ENCODE data around the gene PCF11.
A peak's percentile ranks its signal among the peaks of the same experiment; 100 is the strongest.

The PCF11 gene

DNA sequence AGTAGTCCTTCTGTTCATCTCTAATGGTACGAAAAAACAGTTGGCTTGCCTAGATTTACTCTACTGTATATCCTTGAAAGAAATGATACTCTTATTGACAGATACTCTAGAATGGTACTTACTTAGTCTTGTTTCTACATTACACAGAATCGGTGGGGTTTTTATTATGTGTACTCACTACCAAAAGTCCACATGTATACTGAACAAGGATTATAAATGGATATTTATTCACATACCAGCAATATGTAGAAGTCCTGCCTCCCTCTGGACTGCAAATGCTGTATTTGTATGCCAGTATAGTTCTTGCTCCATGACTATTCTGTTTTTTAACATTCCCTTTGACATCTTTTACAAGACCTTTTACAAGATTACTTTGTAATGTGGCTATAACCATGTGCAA is 13.9 kb downstream of the PCF11 start:
- peaks cover 62% of the 10 kb centered on the region for H3K36me3 ChIP-seq (ENCODE audit: insufficient read depth, low read length)
- no peaks in the 10 kb centered on the region for H3K9me3 ChIP-seq (ENCODE audit: low read length)
- no peak overlapping the region for H3K9ac ChIP-seq (ENCODE audit: low read length)
- H3K4me1 ChIP-seq (ENCODE audit: insufficient read depth, low read length): peaks cover 44% of the 10 kb centered on the region
- H3K4me3 ChIP-seq (ENCODE audit: low read depth in 1 of 2, low read length in 2 of 2): peak overlapping the region in 1 of 2 donors; percentile 33
- no peaks in the 10 kb centered on the region for H3K27me3 ChIP-seq (ENCODE audit: control insufficient read depth in 1 of 2, insufficient read depth in 2 of 2, low read length in 2 of 2)
- no peak overlapping the region for H3K27ac ChIP-seq (ENCODE audit: low read depth, low read length)

DNA sequence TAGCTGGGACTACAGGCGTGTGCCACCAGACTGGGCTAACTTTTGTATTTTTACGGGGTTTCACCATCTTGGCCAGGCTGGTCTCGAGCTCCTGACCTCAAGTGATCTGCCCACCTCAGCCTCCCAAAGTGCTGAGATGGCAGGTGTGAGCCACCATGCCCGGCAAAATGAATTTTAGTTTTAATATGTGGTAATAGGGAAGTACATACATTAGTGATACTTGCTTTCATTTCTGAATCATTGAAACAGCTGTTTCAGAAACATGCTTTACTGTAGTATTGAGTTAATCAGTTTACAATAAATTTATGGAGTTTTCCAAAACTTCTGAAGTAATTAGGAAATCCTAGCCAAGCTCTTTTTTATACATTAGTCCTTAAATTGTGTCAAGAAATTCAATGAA is 15.6 kb downstream of the PCF11 start:
- peaks cover 46% of the 10 kb centered on the region for H3K4me1 ChIP-seq (ENCODE audit: insufficient read depth, low read length)
- peaks cover 58% of the 10 kb centered on the region for H3K36me3 ChIP-seq (ENCODE audit: insufficient read depth, low read length)
- H3K27me3 ChIP-seq (ENCODE audit: control insufficient read depth in 1 of 2, insufficient read depth in 2 of 2, low read length in 2 of 2): no peaks in the 10 kb centered on the region
- H3K27ac ChIP-seq (ENCODE audit: low read depth, low read length): no peak overlapping the region
- no peak overlapping the region for H3K4me3 ChIP-seq (ENCODE audit: low read depth in 1 of 2, low read length in 2 of 2)
- no peak overlapping the region for H3K9ac ChIP-seq (ENCODE audit: low read length)
- H3K9me3 ChIP-seq (ENCODE audit: low read length): no peaks in the 10 kb centered on the region

DNA sequence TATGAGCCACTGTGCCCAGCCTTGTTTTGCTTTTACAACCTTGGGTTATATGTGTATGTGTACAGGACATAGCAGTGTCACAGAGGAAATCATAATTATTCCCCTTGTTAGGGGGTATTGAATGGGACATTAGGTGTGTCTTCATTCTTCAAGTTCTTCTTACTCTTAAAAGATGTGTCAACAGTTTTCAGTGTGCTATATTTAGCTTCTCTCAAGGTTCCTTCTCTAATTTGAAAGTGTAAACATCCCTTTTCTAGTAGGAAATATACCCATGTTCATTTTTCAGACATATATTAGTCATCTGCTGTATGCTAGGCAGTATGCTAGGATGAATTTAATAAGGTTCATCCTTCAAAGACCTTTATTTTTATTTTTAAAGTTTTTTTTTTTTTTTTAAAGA is 17.1 kb downstream of the PCF11 start:
- Histone ChIP-seq H3K27me3 (ENCODE audit: control insufficient read depth in 1 of 2, insufficient read depth in 2 of 2, low read length in 2 of 2) (no peaks in the 10 kb centered on the region), H3K27ac (ENCODE audit: low read depth, low read length) (no peak overlapping the region), H3K9ac (ENCODE audit: low read length) (no peak overlapping the region), H3K4me1 (ENCODE audit: insufficient read depth, low read length) (peaks cover 46% of the 10 kb centered on the region), H3K36me3 (ENCODE audit: insufficient read depth, low read length) (peaks cover 53% of the 10 kb centered on the region), H3K9me3 (ENCODE audit: low read length) (no peaks in the 10 kb centered on the region), H3K4me3 (ENCODE audit: low read depth in 1 of 2, low read length in 2 of 2) (no peak overlapping the region)

DNA sequence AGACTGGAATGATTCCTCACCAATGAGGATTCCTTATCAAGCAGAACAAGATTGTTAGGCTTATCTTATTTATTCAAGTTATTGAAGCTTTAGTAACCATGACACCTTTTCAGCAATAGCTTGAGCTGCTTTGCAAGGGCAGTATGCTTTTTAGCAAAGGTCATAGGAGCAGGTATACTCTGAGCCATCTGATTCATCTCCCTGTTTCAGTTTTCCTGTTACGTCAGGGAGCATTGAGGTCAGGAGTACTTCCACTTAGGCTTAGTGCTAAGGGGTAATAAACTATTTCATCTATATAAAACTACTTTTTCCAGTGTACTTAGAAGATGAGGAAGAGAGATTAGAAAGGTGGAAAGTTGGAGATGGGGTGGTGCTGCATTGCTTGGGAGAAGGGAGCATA is 18.9 kb downstream of the PCF11 start:
- no peak overlapping the region for H3K9ac ChIP-seq (ENCODE audit: low read length)
- no peak overlapping the region for H3K27ac ChIP-seq (ENCODE audit: low read depth, low read length)
- no peak overlapping the region for H3K4me3 ChIP-seq (ENCODE audit: low read depth in 1 of 2, low read length in 2 of 2)
- H3K4me1 ChIP-seq (ENCODE audit: insufficient read depth, low read length): peaks cover 31% of the 10 kb centered on the region
- no peaks in the 10 kb centered on the region for H3K27me3 ChIP-seq (ENCODE audit: control insufficient read depth in 1 of 2, insufficient read depth in 2 of 2, low read length in 2 of 2)
- peaks cover 52% of the 10 kb centered on the region for H3K36me3 ChIP-seq (ENCODE audit: insufficient read depth, low read length)
- no peaks in the 10 kb centered on the region for H3K9me3 ChIP-seq (ENCODE audit: low read length)

DNA sequence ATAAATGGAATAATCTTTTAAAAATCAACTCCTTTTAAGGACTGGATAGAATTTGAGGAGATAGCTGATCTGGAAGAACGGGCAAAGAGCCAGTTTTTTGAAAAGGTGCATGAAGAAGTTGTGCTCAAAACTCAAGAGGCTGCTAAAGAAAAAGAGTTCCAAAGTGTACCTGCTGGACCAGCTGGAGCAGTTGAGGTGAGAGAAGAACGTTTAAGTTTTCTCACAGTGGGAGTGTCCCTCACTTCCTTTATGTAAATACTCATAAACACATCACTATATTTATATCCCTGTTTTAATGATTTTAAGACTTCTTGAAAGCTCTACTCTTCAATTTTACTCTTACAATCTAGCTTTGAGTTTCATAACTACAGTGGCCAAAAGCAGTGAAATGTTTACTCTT is 24.9 kb downstream of the PCF11 start:
- no peaks in the 10 kb centered on the region for H3K9me3 ChIP-seq (ENCODE audit: low read length)

DNA sequence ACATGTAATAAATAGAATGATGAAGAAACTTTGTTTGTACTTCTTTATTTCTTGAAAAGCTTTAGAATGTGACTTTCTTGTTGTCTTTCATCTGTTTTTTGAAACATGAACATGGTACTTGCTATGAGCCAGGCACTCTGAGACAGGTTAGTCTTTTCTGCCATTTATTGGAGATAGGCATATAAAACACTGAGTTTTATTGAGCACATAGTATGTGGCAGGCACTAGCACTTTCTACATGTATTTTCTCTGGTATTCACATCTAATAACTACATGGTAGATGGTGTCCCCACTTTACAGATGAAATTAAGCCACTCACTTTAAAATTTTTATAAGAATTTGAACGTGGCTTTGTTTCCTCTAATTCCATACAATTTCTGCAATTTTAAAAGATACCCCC is 28.8 kb downstream of the PCF11 start:
- Histone ChIP-seq H3K4me3 (ENCODE audit: low read depth in 1 of 2, low read length in 2 of 2) (no peak overlapping the region), H3K9me3 (ENCODE audit: low read length) (no peaks in the 10 kb centered on the region), H3K36me3 (ENCODE audit: insufficient read depth, low read length) (peaks cover 51% of the 10 kb centered on the region), H3K27ac (ENCODE audit: low read depth, low read length) (no peak overlapping the region), H3K4me1 (ENCODE audit: insufficient read depth, low read length) (no peaks in the 10 kb centered on the region), H3K9ac (ENCODE audit: low read length) (no peak overlapping the region), H3K27me3 (ENCODE audit: control insufficient read depth in 1 of 2, insufficient read depth in 2 of 2, low read length in 2 of 2) (no peaks in the 10 kb centered on the region)

More for the DNA sequence above, 24.9 kb downstream of the PCF11 start:
- H3K4me1 ChIP-seq (ENCODE audit: insufficient read depth, low read length): no peaks in the 10 kb centered on the region
- peaks cover 67% of the 10 kb centered on the region for H3K36me3 ChIP-seq (ENCODE audit: insufficient read depth, low read length)
- no peak overlapping the region for H3K27ac ChIP-seq (ENCODE audit: low read depth, low read length)
- H3K27me3 ChIP-seq (ENCODE audit: control insufficient read depth in 1 of 2, insufficient read depth in 2 of 2, low read length in 2 of 2): no peaks in the 10 kb centered on the region
- H3K4me3 ChIP-seq (ENCODE audit: low read depth in 1 of 2, low read length in 2 of 2): no peak overlapping the region
- H3K9ac ChIP-seq (ENCODE audit: low read length): no peak overlapping the region

DNA sequence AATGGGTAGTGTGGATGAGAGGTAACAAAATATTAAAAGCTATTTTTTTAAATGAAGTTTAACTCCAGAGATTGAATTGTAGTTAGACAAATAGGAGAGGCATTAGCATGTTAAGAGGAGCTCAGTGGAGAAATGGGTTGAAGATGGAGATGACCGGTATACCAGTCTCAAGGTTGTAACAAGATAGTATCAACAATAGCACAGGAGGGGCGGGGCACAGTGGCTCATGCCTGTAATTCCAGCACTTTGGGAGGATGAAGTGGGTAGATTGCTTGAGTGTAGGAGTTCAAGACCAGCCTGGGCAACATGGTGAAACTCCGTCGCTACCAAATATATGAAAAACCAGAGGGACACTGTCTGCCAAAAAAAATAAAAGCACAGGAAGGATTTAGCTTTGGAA is 30.5 kb downstream of the PCF11 start:
- peaks cover 46% of the 10 kb centered on the region for H3K36me3 ChIP-seq (ENCODE audit: insufficient read depth, low read length)
- no peaks in the 10 kb centered on the region for H3K9me3 ChIP-seq (ENCODE audit: low read length)
- H3K27me3 ChIP-seq (ENCODE audit: control insufficient read depth in 1 of 2, insufficient read depth in 2 of 2, low read length in 2 of 2): no peaks in the 10 kb centered on the region
- H3K9ac ChIP-seq (ENCODE audit: low read length): no peak overlapping the region
- peaks cover 7% of the 10 kb centered on the region for H3K4me1 ChIP-seq (ENCODE audit: insufficient read depth, low read length)
- no peak overlapping the region for H3K4me3 ChIP-seq (ENCODE audit: low read depth in 1 of 2, low read length in 2 of 2)
- no peak overlapping the region for H3K27ac ChIP-seq (ENCODE audit: low read depth, low read length)

DNA sequence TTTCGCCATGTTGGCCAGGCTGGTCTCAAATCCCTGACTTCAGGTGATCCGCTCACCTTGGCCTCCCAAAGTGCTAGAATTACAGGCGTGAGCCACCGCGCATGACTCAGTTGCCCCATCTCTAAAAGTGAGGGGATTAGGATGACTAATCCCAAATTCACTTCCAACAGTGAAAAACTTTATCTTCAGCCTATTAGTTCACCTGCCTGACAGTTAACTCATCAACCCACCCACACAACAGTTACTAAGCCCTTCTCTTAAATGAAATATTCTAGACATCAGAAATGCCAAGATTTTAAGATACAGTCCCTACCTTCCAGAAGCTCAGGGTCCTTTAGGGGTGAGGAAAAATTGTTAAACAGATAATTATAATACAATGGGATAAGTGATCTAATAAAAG is 34.6 kb downstream of the PCF11 start:
- H3K9me3 ChIP-seq (ENCODE audit: low read length): no peaks in the 10 kb centered on the region
- no peak overlapping the region for H3K9ac ChIP-seq (ENCODE audit: low read length)
- H3K27me3 ChIP-seq (ENCODE audit: control insufficient read depth in 1 of 2, insufficient read depth in 2 of 2, low read length in 2 of 2): no peaks in the 10 kb centered on the region
- H3K27ac ChIP-seq (ENCODE audit: low read depth, low read length): no peak overlapping the region
- H3K4me1 ChIP-seq (ENCODE audit: insufficient read depth, low read length): peaks cover 31% of the 10 kb centered on the region
- peaks cover 12% of the 10 kb centered on the region for H3K36me3 ChIP-seq (ENCODE audit: insufficient read depth, low read length)
- H3K4me3 ChIP-seq (ENCODE audit: low read depth in 1 of 2, low read length in 2 of 2): no peak overlapping the region

DNA sequence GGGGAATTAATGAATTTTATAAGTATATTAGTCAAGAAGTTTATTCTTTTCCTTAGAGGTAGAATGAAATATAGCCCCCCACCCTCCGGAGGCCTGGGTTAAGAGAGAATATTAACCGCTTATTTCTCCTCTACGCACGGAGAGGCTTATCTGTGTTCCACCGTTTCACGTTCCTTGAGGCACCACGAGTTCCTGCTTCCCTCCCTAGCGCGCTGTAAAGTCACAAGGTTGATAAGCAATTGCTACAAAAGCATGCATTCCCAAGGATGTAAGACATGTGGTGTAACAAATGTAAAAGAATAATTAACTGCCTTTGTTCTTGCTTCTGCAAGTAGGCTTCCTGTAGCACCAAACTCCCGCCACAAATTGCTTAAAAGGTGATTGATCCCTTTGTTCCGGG is 35.1 kb downstream of the PCF11 start:
- no peak overlapping the region for H3K27ac ChIP-seq (ENCODE audit: low read depth, low read length)
- H3K27me3 ChIP-seq (ENCODE audit: control insufficient read depth in 1 of 2, insufficient read depth in 2 of 2, low read length in 2 of 2): no peaks in the 10 kb centered on the region
- H3K36me3 ChIP-seq (ENCODE audit: insufficient read depth, low read length): peaks cover 10% of the 10 kb centered on the region
- H3K9ac ChIP-seq (ENCODE audit: low read length): peak overlapping the region; percentile 98
- no peak overlapping the region for H3K4me3 ChIP-seq (ENCODE audit: low read depth in 1 of 2, low read length in 2 of 2)
- peaks cover 36% of the 10 kb centered on the region for H3K4me1 ChIP-seq (ENCODE audit: insufficient read depth, low read length)
- no peaks in the 10 kb centered on the region for H3K9me3 ChIP-seq (ENCODE audit: low read length)

DNA sequence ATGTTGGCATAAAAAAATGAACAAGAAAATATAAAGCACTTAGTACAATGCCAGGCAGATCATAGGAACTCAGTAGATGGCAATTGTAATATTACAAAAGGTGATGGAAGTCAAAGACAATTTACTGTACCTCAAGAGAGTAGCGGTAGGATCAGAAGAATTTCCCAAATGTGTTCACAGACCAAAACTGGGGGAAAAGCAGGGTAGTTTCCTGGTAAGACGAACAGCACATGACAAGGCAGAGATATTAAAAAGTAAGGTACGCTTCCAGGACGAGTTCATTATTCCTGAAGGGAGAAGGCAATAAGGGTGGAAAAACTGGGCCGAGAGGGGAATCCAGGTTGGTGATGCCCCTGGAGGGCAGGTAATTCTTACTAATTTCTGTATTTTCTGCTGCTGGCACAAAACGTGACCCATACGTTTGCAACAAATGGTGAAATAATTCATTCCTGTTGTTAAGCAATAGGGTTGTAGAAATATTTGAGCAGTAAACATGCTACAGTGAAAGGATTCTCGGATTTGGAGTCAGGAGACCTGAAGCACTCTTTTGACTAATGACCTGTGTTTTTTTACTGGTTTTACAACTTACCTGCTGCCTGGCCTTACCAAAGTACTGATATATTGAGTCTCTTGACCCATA is 35.8 kb downstream of the PCF11 start:
- Histone ChIP-seq H3K4me1 (ENCODE audit: insufficient read depth, low read length) (peaks cover 39% of the 10 kb centered on the region), H3K27ac (ENCODE audit: low read depth, low read length) (peak overlapping the region; percentile 87), H3K4me3 (ENCODE audit: low read depth in 1 of 2, low read length in 2 of 2) (peak overlapping the region; percentile 66 to 92), H3K36me3 (ENCODE audit: insufficient read depth, low read length) (peaks cover 10% of the 10 kb centered on the region), H3K27me3 (ENCODE audit: control insufficient read depth in 1 of 2, insufficient read depth in 2 of 2, low read length in 2 of 2) (no peaks in the 10 kb centered on the region), H3K9ac (ENCODE audit: low read length) (peak overlapping the region; percentile 98), H3K9me3 (ENCODE audit: low read length) (no peaks in the 10 kb centered on the region)

DNA sequence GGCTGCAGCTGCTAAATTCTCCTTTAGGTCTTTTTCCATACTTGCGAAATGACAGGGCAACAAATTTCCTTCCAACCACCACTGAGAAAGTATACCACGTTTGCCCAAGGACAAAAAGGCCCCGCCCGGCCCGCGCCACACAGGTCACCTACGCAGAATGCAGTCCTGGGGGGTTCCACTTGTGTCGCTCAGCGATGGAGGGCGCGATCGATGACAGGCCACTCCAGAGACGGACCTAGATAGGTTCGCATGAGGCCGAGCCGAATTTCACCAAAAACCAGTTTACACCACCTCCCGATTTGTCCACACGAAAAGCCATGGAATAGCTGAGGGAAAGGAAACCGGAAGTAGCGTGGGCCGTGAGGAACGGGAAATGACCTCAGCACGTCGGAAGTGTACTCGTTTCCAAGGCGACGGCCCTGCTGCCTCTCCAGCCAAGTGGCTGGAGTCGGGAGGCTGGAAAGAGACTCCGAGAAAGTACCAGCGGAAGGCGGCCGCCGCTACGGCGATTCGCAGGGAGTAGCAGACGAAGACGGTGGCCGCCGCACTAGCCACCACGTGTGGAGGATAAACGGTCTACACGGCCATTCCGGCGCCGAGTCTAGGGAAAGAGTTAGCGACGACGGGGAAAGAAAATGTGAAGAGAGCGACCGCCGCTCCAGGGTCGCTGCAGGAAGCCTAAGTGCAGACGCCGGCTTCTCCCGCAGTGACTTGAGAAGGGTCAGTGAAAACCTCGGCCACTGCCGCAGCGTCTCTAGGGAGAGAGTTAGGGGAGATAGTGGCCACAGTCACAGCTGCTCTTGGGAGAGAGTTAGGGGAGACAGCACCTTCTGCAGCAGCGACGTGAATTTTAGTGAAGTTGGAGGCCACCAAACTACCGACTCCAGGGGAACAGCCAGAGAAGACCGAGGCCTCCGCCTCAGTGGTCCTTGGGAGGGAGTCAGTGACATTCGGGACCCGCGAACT is 36.7 kb downstream of the PCF11 start, which contains the start of gene ANKRD42:
ANKRD42 (plus strand) TSS at position 398 of the 966 bp plus-strand sequence. CDS start 959 bp downstream, outside the sequence.
- H3K4me3 ChIP-seq (ENCODE audit: low read depth in 1 of 2, low read length in 2 of 2): peak within 1 kb of the TSS; percentile 66 to 92
- no peaks in the 10 kb centered on the region for H3K27me3 ChIP-seq (ENCODE audit: control insufficient read depth in 1 of 2, insufficient read depth in 2 of 2, low read length in 2 of 2)

More for the DNA sequence above, 36.7 kb downstream of the PCF11 start, which contains the start of gene ANKRD42:
- Histone ChIP-seq H3K36me3 (ENCODE audit: insufficient read depth, low read length) (peaks cover 10% of the 10 kb centered on the region), H3K9me3 (ENCODE audit: low read length) (no peaks in the 10 kb centered on the region), H3K27ac (ENCODE audit: low read depth, low read length) (peak within 1 kb of the TSS; percentile 87), H3K9ac (ENCODE audit: low read length) (peak within 1 kb of the TSS; percentile 98), H3K4me1 (ENCODE audit: insufficient read depth, low read length) (peaks cover 39% of the 10 kb centered on the region)
